Left lung (tissue), 10 donors: Measurements from ENCODE around the gene GSTA4. TPM values are rescaled to one million over a fixed set of nuclear protein-coding genes. Genes with fewer than 3 reads are reported as not detected.

Source experiments
- ATAC-seq: fragments of 200-7000 bp; cut with Tn5 transposase; one replicate; pipeline ENCODE4 v1.9.1; 2020; ENCODE audit warnings: moderate library complexity
- DNase-seq, 4 donors: peaks; one replicate each; pipeline ENCODE4 v3.0.0-alpha.2; 2013 to 2020
- H3K27ac ChIP-seq, 2 donors: fragments of 200-600 bp; sonication (generic) in 1 of 2; one replicate each; pipeline versions ENCODE4 v1.5.0 to v1.8.0; 2020 to 2021
- H3K27me3 ChIP-seq, 2 donors: fragments of 200-600 bp; sonication (generic) in 1 of 2; one replicate each; pipeline versions ENCODE4 v1.5.0 to v1.8.0; 2020 to 2021
- H3K36me3 ChIP-seq, 2 donors: fragments of 200-600 bp; sonication (generic) in 1 of 2; one replicate each; pipeline versions ENCODE4 v1.5.0 to v1.8.0; 2020 to 2021
- H3K4me1 ChIP-seq, 2 donors: fragments of 200-600 bp; one replicate each; pipeline ENCODE4 v1.8.0; 2021
- H3K4me3 ChIP-seq, 2 donors: fragments of 200-600 bp; sonication (generic) in 1 of 2; one replicate each; pipeline versions ENCODE4 v1.5.0 to v1.8.0; 2020 to 2021; ENCODE audit warnings: mild to moderate bottlenecking in 1 of 2
- H3K9me3 ChIP-seq, 2 donors: fragments of 200-600 bp; sonication (generic) in 1 of 2; one replicate each; pipeline versions ENCODE4 v1.5.0 to v1.8.0; 2020 to 2021
- intact Hi-C, 2 donors: fragments of 100-400 bp; cut with DNase I; formaldehyde crosslinking; loops; one replicate each; pipeline versions ENCODE4 v1.11.2 to v1.14.2; 2022
- polyA plus RNA-seq, 6 donors: library from polyadenylated mRNA; unstranded; fragments of 120-200 nt; gene quantifications; one replicate each; pipeline ENCODE4 v1.2.1, GENCODE V29; 2013; ENCODE audit not compliant: insufficient read length in 6 of 6
- total RNA-seq, 2 donors: library from RNA; stranded (reverse); fragmentation: NEBNext Ultra II Directional; extraction: Animal tissue kit (Norgen Biotek cat#: 25700); gene quantifications; one replicate each; pipeline ENCODE4 v1.2.1, GENCODE V29; 2021
- TF ChIP-seq, protein P1 (sequence below), 2 donors: fragments of 200-600 bp; sonication (generic) in 1 of 2; IDR thresholded peaks; one replicate each; pipeline versions ENCODE4 v1.5.0 to v1.8.0; 2021; ENCODE audit warnings: antibody characterized with exemption in 2 of 2
- donor health status: DM: no; HTN: yes; CAD: no.
- donor health status: DM: no; HTN: no; CAD: no.

GSTA4 gene
- total and polyA plus RNA-seq, 8 donors: 49.1 to 138 (median 130) TPM

DNA sequence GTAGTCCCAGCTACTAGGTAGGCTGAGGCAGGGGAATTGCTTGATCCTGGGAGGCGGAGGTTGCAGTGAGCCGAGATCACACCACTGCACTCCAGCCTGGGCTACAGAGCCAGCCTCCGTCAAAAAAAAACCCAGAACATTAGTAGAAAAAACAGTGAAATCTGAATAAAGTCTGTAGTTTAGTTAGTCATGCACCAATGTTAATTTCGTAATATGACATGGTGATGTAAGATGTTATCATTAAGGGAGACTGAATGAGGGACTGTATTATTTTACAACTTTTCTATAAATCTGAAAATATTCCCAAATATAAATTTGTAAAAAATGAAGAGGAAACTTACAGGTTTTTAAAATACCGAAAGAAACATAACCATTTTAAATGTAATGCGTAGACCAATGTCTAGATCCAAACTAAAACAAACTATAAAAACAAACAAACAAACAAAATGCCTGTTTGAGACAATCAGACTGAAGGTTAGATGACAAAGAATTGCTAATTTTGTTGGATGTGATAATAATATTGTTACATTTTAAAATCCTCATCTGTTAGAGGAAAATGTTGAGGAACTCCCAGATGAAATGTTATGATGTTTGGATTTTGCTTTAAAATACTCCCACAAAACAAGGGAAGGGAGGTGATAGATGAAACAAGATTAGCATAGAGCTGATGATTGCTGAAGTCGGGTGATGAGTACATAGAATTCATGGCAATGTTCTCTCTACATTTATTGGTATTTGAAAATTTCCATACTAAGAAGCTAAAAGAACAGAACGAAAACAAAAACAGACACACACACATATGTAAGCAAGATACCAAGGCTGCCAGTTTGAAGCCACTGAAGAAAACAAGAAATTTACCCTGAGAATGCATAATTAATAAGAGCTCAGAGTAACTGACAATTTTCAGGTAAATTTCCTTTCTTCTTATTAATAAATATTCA lies 1.8 kb downstream of the GSTA4 start:
- peak overlapping the region; percentile 98 to 99 for H3K27ac ChIP-seq
- no peaks in the 10 kb centered on the region for H3K27me3 ChIP-seq
- TF ChIP-seq, protein P1, sequence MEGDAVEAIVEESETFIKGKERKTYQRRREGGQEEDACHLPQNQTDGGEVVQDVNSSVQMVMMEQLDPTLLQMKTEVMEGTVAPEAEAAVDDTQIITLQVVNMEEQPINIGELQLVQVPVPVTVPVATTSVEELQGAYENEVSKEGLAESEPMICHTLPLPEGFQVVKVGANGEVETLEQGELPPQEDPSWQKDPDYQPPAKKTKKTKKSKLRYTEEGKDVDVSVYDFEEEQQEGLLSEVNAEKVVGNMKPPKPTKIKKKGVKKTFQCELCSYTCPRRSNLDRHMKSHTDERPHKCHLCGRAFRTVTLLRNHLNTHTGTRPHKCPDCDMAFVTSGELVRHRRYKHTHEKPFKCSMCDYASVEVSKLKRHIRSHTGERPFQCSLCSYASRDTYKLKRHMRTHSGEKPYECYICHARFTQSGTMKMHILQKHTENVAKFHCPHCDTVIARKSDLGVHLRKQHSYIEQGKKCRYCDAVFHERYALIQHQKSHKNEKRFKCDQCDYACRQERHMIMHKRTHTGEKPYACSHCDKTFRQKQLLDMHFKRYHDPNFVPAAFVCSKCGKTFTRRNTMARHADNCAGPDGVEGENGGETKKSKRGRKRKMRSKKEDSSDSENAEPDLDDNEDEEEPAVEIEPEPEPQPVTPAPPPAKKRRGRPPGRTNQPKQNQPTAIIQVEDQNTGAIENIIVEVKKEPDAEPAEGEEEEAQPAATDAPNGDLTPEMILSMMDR (IDR thresholded peaks at IDR 0.05): no peak
- intact Hi-C loops: no loop called here
- peak overlapping the region; percentile 54 to 83 for H3K4me3 ChIP-seq
- H3K4me1 ChIP-seq: peaks cover 7 to 17% of the 10 kb centered on the region in 2 donors
- H3K9me3 ChIP-seq: no peaks in the 10 kb centered on the region
- no peaks in the 10 kb centered on the region for H3K36me3 ChIP-seq
- ATAC-seq: no peak
- peak in 2 of 4 donors; percentile 16 to 23 for DNase-seq

DNA sequence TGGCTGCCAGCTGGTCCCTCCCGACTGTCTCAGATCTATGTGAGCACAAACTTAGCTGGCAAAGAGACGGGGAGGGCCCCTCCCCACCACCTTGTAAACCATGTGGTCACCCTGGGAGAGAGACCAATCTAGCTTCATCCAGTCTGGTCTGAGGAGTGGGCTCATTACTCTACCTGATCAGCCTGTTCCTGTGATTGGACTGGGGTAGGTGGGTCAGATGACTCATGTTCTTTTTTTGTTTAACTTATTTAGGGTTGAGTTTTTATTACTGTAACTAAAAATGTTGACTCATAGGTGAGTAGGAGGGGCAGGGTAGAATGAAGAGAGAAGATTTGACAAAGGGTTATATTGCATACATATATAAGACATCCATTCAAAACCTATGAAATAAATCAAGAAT lies 4.7 kb downstream of the GSTA4 start:
- H3K4me1 ChIP-seq: peaks cover 5 to 7% of the 10 kb centered on the region in 2 donors
- H3K36me3 ChIP-seq: peaks cover 0 to 4% of the 10 kb centered on the region in 2 donors
- H3K27ac ChIP-seq: no peak overlapping the region
- no peak for ATAC-seq
- H3K9me3 ChIP-seq: no peaks in the 10 kb centered on the region
- TF ChIP-seq, protein P1 (IDR thresholded peaks at IDR 0.05): no peak
- intact Hi-C loops: no loop called here
- DNase-seq: no peak
- H3K27me3 ChIP-seq: no peaks in the 10 kb centered on the region
- no peak overlapping the region for H3K4me3 ChIP-seq

DNA sequence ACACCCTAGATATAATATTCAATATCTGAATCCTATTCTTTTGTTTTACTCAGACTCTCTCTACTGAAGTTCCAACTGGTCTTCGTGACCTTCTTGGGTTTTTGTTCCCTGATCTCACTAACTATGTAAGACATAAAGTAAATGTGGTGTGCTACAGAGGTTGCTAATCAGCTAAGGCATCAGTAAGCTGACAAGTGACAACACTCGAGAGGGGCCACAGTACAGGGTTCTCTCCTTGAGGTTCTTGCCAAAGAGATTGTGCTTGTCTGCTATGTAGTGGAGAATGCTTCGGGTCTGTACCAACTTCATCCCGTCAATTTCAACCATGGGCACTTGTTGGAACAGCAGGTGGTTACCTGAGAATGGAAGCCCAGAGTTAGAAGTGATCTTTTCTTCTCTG lies 9.9 kb downstream of the GSTA4 start:
- intact Hi-C loops: no loop called here
- ATAC-seq (no peak), DNase-seq (no peak)
- H3K4me3 ChIP-seq: no peak overlapping the region
- H3K27ac ChIP-seq: no peak overlapping the region
- H3K27me3 ChIP-seq: no peaks in the 10 kb centered on the region
- H3K9me3 ChIP-seq: no peaks in the 10 kb centered on the region
- no peaks in the 10 kb centered on the region for H3K4me1 ChIP-seq
- TF ChIP-seq, protein P1 (IDR thresholded peaks at IDR 0.05): no peak
- H3K36me3 ChIP-seq: peaks cover 0 to 27% of the 10 kb centered on the region in 2 donors

DNA sequence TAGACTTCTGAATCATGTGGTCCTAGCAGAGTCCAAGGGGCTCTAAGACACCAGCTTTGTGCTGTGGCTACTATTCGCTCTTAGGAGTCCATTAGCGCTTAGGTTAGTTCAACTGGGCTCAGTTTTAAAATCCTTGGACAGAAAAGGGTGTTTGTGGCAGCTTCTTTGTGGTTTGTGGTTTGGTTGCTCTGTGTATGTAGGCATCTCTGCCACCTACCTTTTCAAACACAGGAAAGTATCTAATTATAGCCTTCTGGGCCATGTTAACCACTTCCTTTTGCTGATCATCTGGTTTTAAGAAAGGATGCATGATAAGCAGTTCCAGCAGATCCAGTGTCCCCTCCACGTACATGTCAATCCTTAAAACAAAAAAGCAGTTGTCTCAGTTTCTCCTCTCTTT lies 10.8 kb downstream of the GSTA4 start:
- peaks cover 0 to 27% of the 10 kb centered on the region in 2 donors for H3K36me3 ChIP-seq
- ATAC-seq (no peak), DNase-seq (no peak)
- H3K9me3 ChIP-seq: no peaks in the 10 kb centered on the region
- intact Hi-C loops: no loop called here
- TF ChIP-seq, protein P1 (IDR thresholded peaks at IDR 0.05): no peak
- no peak overlapping the region for H3K4me3 ChIP-seq
- H3K4me1 ChIP-seq: no peaks in the 10 kb centered on the region
- H3K27ac ChIP-seq: no peak overlapping the region
- H3K27me3 ChIP-seq: no peaks in the 10 kb centered on the region

DNA sequence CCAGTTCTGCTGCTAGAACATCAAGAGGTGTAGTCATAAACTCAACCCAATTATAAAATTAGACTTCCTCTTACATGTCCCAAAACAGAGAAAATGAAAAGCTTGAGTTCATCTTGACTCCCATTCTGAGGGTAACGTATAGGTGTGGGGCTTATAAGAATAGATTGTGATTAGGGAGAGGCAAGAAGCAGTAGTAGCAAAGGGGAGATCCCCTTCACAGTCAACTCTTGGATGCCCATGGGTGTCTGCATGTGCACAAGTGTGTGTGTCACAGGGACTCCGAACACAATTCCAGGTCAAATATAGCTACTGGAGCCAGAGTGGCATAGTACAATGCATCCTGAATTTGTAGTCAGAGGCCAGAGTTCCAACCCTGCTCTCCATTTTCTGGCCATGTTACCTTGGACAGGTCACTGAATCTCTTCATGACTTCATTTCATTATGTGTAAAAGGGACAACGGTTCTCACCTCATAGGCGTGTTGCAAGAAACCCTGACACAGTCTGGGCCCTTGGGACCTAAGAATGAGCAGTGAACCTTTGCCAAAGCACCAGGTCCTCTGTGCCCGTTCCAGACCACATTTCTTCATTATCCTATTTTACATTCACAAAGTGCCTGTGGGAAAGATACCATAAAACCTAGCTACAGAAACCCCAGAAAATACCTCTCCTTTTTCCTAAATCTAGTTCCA lies 11.8 kb downstream of the GSTA4 start:
- ATAC-seq (no peak), DNase-seq (no peak)
- H3K9me3 ChIP-seq: no peaks in the 10 kb centered on the region
- H3K27me3 ChIP-seq: no peaks in the 10 kb centered on the region
- H3K36me3 ChIP-seq: peaks cover 0 to 27% of the 10 kb centered on the region in 2 donors
- intact Hi-C loops: no loop called here
- TF ChIP-seq, protein P1 (IDR thresholded peaks at IDR 0.05): no peak
- no peaks in the 10 kb centered on the region for H3K4me1 ChIP-seq
- no peak overlapping the region for H3K27ac ChIP-seq
- H3K4me3 ChIP-seq: no peak overlapping the region
